Stimulated activated naive CD8-positive, alpha-beta T cell treated with anti-CD3 and anti-CD28 coated beads, Interleukin-15, Interleukin-2, amounts not matched to agents 100 U/mL and 50 U/mL, for 24 hours (primary cell): Measurements from ENCODE around the gene MINAR2.
A peak's percentile ranks its signal among the peaks of the same experiment; 100 is the strongest.

Source experiments
- ATAC-seq: fragments of 150-1000 bp; cut with Tn5 transposase; one replicate; pipeline ENCODE4 v1.10.0; 2021
- DNase-seq: peaks from one replicate; pipeline ENCODE4 v3.0.0; 2021

The MINAR2 gene

GRCh38 chr5:129747572-129748407 lies at the start of gene MINAR2:
TSS of gene MINAR2 (plus strand) at chr5:129748094. CDS start at chr5:129748191, 97 bp downstream.
- ATAC-seq (no peak), DNase-seq (no peak)

GRCh38 chr5:129698661-129699060 lies 49.2 kb upstream of the MINAR2 start:
- ATAC-seq (no peak), DNase-seq (no peak)

GRCh38 chr5:129716235-129716634 lies 31.7 kb upstream of the MINAR2 start:
- ATAC-seq, result no peak

GRCh38 chr5:129716651-129717050 lies 31.2 kb upstream of the MINAR2 start:
- ATAC-seq (no peak), DNase-seq (no peak)

More at GRCh38 chr5:129716235-129716634, 31.7 kb upstream of the MINAR2 start:
- DNase-seq, result no peak

GRCh38 chr5:129717751-129718310 lies 30.1 kb upstream of the MINAR2 start:
- ATAC-seq, result no peak
- no peak for DNase-seq

- ATAC-seq, result no peak
- no peak for DNase-seq
Measured at GRCh38 chr5:129718471-129719090, 29.3 kb upstream of the MINAR2 start.

- ATAC-seq, result no peak
- no peak for DNase-seq
Measured at GRCh38 chr5:129724222-129724621, 23.7 kb upstream of the MINAR2 start.

GRCh38 chr5:129724647-129725046 lies 23.2 kb upstream of the MINAR2 start:
- no peak for DNase-seq
- no peak for ATAC-seq

GRCh38 chr5:129739773-129740172 lies 8.1 kb upstream of the MINAR2 start:
- ATAC-seq (no peak), DNase-seq (no peak)

GRCh38 chr5:129743541-129744187 lies 4.2 kb upstream of the MINAR2 start:
- ATAC-seq, result no peak
- no peak for DNase-seq

- DNase-seq, result no peak
- ATAC-seq, result no peak
Measured at GRCh38 chr5:129745997-129746396, 1.9 kb upstream of the MINAR2 start.

GRCh38 chr5:129746876-129747275 lies 1.0 kb upstream of the MINAR2 start:
- DNase-seq (no peak), ATAC-seq (no peak)

GRCh38 chr5:129748913-129749880 lies 1.3 kb downstream of the MINAR2 start:
- no peak for ATAC-seq
- no peak for DNase-seq

GRCh38 chr5:129760636-129761325 lies 12.9 kb downstream of the MINAR2 start:
- ATAC-seq (no peak), DNase-seq (no peak)

- DNase-seq (no peak), ATAC-seq (no peak)
Measured at GRCh38 chr5:129763651-129764050, 15.8 kb downstream of the MINAR2 start.

GRCh38 chr5:129766798-129767197 lies 18.9 kb downstream of the MINAR2 start:
- no peak for ATAC-seq
- DNase-seq, result no peak

GRCh38 chr5:129767927-129768380 lies 20.1 kb downstream of the MINAR2 start:
- DNase-seq, result peak; percentile 63
- ATAC-seq, result peak; percentile 95

GRCh38 chr5:129768735-129769134 lies 20.8 kb downstream of the MINAR2 start:
- no peak for DNase-seq

GRCh38 chr5:129770024-129770820 lies 22.3 kb downstream of the MINAR2 start:
- no peak for DNase-seq
- no peak for ATAC-seq

More at GRCh38 chr5:129768735-129769134, 20.8 kb downstream of the MINAR2 start:
- no peak for ATAC-seq
